ENCODE data around the gene KRTAP9-7.
"Not testable (repeated sequence)": the region's sequence is repeated elsewhere in the genome, so short reads cannot be mapped to it uniquely, and the experiment has no call there.

Gene KRTAP9-7

DNA sequence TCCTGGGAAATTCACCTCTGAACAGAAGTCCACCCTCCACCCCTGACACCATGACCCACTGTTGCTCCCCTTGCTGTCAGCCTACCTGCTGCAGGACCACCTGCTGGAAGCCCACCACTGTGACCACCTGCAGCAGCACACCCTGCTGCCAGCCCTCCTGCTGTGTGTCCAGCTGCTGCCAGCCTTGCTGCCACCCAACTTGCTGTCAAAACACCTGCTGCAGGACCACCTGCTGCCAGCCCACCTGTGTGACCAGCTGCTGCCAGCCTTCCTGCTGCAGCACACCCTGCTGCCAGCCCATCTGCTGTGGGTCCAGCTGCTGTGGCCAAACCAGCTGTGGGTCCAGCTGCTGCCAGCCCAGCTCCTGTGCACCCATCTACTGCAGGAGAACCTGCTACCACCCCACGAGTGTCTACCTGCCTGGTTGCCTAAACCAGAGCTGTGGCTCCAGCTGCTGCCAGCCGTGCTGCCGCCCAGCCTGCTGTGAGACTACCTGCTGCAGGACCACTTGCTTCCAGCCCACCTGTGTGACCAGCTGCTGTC is at the start of gene KRTAP9-7:
KRTAP9-7 (plus strand) TSS at position 51 of the 543 bp plus-strand sequence; CDS start at position 51, 0 bp downstream.
- not testable (repeated sequence) for DNase-seq

DNA sequence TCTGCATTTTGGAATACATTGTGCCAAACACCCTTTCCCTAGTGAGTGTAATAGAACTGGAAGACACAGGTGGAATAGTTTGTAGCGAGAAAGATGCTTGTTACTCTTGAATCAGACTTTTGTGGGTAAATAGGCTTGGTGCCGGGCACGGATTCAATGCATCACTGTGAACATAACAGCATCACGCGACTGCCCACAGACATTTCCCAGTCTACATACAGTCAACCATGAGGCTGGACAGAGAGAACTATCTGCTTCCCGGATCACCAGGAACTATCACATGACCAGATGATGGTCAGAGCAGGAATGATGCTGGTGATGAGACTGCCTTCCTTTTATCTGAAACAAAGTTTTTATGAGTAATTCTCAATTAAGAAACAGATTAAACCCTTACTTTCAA is 49.4 kb upstream of the KRTAP9-7 start:
- DNase-seq = no peak

DNA sequence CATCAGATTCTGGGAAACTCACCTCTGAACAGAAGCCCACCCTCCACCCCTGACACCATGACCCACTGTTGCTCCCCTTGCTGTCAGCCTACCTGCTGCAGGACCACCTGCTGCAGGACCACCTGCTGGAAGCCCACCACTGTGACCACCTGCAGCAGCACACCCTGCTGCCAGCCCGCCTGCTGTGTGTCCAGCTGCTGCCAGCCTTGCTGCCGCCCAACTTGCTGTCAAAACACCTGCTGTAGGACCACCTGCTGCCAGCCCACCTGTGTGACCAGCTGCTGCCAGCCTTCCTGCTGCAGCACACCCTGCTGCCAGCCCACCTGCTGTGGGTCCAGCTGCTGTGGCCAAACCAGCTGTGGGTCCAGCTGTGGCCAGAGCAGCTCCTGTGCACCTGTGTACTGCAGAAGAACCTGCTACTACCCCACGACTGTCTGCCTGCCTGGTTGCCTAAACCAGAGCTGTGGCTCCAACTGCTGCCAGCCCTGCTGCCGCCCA is 48.9 kb upstream of the KRTAP9-7 start, which contains the start of gene KRTAP9-2:
KRTAP9-2 (plus strand) TSS at position 51 of the 498 bp plus-strand sequence; CDS start at position 58, 7 bp downstream.
- DNase-seq = not testable (repeated sequence)

GRCh38 chr17:41230094-41230493 is 45.4 kb upstream of the KRTAP9-7 start:
- no peak for DNase-seq

- DNase-seq = no peak
Measured at GRCh38 chr17:41231731-41232130, 43.8 kb upstream of the KRTAP9-7 start.

DNA sequence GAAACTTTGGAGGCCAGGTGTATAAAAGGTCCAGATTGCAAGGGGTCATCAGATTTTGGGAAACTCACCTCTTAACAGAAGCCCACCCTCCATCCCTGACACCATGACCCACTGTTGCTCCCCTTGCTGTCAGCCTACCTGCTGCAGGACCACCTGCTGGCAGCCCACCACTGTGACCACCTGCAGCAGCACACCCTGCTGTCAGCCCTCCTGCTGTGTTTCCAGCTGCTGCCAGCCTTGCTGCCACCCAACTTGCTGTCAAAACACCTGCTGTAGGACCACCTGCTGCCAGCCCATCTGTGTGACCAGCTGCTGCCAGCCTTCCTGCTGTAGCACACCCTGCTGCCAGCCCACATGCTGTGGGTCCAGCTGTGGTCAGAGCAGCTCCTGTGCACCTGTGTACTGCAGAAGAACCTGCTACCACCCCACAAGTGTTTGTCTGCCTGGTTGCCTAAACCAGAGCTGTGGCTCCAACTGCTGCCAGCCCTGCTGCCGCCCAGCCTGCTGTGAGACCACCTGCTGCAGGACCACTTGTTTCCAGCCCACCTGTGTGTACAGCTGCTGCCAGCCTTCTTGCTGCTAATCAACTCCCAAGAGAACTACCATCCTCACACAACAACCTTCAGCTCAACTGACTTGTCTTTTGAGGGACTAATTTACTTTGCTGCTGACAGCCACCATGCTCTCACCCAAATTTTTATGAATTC is 42.9 kb upstream of the KRTAP9-7 start, which contains the start of gene KRTAP9-3:
KRTAP9-3 (plus strand) TSS at position 51 of the 707 bp plus-strand sequence; CDS start at position 104, 53 bp downstream.
- DNase-seq = not testable (repeated sequence)

- not testable (repeated sequence) for DNase-seq
Measured at GRCh38 chr17:41237116-41237515, 38.4 kb upstream of the KRTAP9-7 start.

DNA sequence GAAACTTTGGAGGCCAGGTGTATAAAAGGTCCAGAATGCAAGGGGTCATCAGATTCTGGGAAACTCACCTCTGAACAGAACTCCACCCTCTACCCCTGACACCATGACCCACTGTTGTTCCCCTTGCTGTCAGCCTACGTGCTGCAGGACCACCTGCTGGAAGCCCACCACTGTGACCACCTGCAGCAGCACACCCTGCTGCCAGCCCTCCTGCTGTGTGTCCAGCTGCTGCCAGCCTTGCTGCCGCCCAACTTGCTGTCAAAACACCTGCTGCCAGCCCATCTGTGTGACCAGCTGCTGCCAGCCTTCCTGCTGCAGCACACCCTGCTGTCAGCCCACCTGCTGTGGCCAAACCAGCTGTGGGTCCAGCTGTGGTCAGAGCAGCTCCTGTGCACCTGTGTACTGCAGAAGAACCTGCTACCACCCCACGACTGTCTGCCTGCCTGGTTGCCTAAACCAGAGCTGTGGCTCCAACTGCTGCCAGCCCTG is 37.5 kb upstream of the KRTAP9-7 start, which contains the start of gene KRTAP9-8:
KRTAP9-8 (plus strand) TSS at position 51 of the 489 bp plus-strand sequence; CDS start at position 104, 53 bp downstream.
- not testable (repeated sequence) for DNase-seq

GRCh38 chr17:41246995-41247787 is 28.3 kb upstream of the KRTAP9-7 start:
- not testable (repeated sequence) for DNase-seq

DNA sequence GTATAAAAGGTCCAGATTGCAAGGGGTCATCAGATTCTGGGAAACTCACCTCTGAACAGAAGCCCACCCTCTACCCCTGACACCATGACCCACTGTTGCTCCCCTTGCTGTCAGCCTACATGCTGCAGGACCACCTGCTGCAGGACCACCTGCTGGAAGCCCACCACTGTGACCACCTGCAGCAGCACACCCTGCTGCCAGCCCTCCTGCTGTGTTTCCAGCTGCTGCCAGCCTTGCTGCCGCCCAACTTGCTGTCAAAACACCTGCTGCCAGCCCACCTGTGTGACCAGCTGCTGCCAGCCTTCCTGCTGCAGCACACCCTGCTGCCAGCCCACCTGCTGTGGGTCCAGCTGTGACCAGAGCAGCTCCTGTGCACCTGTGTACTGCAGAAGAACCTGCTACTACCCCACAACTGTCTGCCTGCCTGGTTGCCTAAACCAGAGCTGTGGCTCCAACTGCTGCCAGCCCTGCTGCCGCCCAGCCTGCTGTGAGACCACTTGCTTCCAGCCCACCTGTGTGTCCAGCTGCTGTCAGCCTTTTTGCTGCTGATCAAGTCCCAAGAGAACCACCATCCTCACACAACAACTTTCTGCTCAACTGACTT is 25.8 kb upstream of the KRTAP9-7 start, which contains the start of gene KRTAP9-4:
KRTAP9-4 (plus strand) TSS at position 51 of the 604 bp plus-strand sequence; CDS start at position 85, 34 bp downstream.
- not testable (repeated sequence) for DNase-seq

DNA sequence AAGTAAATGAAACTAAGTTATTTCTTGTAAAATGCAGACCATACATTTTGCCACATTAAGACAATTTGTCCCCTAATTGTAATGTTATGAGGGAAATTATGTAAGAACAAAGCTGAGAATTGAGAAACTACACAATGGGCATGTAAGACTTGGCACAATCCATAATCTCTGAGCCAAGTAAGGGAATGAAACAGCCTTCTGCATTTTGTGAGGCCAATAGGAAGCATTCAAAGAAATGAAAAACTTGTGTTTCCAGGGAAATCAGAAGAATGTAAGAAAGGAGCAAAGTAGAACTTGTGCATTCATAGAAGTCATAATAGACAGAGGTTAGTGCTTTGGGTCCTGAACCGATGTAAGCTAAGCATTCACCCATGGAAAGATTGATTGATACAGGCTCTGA is 24.2 kb upstream of the KRTAP9-7 start:
- DNase-seq = no peak

DNA sequence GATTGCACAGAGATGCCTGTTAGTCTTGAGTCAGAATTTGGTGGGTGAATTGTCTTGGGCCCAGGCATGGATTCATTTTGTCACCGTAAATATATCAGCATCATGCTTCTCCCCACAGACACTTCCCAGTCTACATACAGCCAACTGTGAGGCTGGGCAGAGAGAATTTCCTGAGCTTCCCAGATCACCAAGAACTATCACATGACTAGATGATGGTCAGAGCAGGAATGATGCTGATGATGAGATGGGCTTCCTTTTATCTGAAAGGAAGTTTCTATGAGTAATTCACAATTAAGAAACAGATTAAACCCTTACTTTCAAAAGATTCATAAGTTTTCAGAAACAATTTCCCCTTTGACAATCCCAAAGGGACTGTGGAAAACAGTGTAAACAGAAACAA is 20.6 kb upstream of the KRTAP9-7 start:
- DNase-seq = no peak

DNA sequence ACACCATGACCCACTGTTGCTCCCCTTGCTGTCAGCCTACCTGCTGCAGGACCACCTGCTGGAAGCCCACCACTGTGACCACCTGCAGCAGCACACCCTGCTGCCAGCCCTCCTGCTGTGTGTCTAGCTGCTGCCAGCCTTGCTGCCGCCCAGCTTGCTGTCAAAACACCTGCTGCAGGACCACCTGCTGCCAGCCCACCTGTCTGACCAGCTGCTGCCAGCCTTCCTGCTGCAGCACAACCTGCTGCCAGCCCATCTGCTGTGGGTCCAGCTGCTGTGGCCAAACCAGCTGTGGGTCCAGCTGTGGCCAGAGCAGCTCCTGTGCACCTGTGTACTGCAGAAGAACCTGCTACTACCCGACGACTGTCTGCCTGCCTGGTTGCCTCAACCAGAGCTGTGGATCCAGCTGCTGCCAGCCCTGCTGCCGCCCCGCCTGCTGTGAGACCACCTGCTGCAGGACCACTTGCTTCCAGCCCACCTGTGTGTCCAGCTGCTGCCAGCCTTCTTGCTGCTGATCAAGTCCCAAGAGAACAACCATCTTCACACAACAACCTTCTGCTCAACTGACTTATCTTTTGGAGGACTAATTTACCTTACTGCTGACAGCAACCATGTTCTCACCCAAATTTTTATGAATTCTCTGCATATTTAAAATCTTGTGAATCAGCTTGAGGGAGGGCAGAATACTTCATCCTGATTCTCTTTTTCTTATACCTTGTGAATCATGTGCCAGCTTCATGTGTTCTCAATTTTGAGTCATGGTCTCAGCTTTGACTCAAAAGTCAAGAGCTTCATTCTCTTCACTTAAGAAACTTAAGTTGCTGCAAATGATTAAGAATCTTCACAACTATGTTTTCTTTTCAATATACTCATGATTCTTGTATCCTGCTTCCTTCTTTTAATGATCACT is 19.9 kb upstream of the KRTAP9-7 start, which contains the start of gene KRTAP9-9:
KRTAP9-9 (plus strand) TSS at position 4 of the 910 bp plus-strand sequence.
- not testable (repeated sequence) for DNase-seq

DNA sequence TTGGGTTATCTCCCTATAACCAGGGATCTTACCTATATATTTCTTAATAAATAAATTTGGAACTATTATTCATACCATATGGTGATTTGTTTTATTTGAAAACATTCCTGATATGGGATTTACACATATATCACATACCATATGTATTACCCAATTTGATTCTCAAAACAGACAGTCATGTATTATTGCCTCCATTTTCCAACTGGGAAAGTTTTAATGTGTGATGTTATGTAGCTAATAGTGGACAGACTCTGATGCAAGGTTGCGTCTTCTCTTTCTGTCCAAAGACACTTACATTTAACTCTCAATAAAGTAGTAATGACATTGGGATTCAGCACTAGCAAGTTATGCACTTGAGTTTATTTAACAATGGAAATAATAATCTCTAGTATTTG is 19.2 kb upstream of the KRTAP9-7 start:
- no peak for DNase-seq

- DNase-seq = no peak
Measured at GRCh38 chr17:41258406-41258805, 17.1 kb upstream of the KRTAP9-7 start.

DNA sequence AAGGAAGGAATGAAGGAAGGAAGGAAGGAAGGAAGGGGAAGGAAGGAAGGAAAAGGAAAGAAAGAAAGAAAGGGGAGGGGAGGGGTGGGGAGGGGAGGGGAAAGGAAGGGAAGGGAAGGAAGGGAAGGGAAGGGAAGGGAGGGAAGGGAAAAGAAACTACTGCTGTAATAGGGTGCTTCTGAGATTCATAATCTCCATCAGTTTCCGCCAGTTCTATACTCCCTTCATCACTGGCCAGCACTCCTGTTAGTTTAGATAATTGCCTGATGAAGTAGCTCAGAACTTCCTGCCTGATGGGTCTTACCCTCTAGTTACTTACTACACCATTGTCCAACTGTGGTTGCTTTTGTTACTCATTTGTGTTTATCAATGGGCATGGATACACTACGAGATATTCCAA is 12.3 kb upstream of the KRTAP9-7 start:
- DNase-seq = no peak

DNA sequence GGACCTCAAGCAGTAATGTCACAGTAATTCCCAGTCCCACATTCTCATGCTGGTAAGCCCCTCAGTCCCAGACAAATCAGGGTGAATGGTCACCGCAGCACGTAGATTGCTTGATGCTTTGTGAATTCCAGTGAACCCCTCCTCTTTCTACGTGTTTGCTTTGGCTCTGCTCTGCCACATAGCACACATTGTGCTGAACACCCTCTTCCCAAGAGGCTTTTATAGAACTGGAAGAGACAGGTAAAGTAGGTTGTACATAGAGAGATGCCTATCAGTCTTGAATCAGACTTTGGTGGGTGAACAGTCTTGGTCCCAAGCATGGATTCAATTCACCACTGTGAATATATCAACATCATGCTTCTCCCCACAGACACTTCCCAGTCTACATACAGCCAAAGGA is 10.9 kb upstream of the KRTAP9-7 start:
- DNase-seq = no peak

- DNase-seq = no peak
Measured at GRCh38 chr17:41265078-41265477, 10.4 kb upstream of the KRTAP9-7 start, which contains the start of gene KRTAP9-6. Gene KRTAP9-6 (plus strand): TSS chr17:41265378. CDS start chr17:41265378, 0 bp downstream.

DNA sequence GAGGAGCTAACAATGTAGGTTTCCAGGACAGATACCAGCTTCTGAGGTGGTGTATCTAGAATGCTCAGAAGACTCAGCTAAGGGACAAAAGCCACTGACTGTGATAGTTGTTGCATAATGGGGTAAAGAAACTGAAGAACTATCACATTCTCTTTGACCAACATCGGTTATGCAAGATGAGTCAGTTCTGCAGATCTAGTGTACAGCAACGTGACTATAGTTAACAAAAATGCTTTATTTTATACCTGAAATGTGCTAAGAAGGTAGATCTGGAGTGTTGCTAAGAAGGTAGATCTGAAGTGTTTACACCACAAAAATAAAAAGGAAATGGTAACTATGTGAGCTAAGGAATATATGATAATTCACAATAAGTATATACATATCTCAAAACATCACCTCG is 7.8 kb upstream of the KRTAP9-7 start:
- DNase-seq = no peak

DNA sequence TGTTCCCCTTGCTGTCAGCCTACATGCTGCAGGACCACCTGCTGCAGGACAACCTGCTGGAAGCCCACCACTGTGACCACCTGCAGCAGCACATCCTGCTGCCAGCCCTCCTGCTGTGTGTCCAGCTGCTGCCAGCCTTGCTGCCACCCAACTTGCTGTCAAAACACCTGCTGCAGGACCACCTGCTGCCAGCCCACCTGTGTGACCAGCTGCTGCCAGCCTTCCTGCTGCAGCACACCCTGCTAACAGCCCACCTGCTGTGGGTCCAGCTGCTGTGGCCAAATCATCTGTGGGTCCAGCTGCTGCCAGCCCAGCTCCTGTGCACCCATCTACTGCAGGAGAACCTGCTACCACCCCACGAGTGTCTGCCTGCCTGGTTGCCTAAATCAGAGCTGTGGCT is 4.2 kb upstream of the KRTAP9-7 start:
- not testable (repeated sequence) for DNase-seq

- DNase-seq = no peak
Measured at GRCh38 chr17:41271858-41272257, 3.6 kb upstream of the KRTAP9-7 start.

Measured in CD4-positive, alpha-beta T cell treated with Interleukin-12 subunit alpha and Interleukin-12 subunit beta, for 1 hour (primary cell).